DMS53 treated with DMSO at 0.1 percent for 48 hours (cell line): ENCODE data around the gene CCDC92.

Experiments
- DNase-seq: peaks from one replicate; lab custom pipeline; 2025; ENCODE audit not compliant: unreplicated experiment; lab: John Stamatoyannopoulos, UW

The CCDC92 gene, protein sequence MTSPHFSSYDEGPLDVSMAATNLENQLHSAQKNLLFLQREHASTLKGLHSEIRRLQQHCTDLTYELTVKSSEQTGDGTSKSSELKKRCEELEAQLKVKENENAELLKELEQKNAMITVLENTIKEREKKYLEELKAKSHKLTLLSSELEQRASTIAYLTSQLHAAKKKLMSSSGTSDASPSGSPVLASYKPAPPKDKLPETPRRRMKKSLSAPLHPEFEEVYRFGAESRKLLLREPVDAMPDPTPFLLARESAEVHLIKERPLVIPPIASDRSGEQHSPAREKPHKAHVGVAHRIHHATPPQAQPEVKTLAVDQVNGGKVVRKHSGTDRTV

DNA sequence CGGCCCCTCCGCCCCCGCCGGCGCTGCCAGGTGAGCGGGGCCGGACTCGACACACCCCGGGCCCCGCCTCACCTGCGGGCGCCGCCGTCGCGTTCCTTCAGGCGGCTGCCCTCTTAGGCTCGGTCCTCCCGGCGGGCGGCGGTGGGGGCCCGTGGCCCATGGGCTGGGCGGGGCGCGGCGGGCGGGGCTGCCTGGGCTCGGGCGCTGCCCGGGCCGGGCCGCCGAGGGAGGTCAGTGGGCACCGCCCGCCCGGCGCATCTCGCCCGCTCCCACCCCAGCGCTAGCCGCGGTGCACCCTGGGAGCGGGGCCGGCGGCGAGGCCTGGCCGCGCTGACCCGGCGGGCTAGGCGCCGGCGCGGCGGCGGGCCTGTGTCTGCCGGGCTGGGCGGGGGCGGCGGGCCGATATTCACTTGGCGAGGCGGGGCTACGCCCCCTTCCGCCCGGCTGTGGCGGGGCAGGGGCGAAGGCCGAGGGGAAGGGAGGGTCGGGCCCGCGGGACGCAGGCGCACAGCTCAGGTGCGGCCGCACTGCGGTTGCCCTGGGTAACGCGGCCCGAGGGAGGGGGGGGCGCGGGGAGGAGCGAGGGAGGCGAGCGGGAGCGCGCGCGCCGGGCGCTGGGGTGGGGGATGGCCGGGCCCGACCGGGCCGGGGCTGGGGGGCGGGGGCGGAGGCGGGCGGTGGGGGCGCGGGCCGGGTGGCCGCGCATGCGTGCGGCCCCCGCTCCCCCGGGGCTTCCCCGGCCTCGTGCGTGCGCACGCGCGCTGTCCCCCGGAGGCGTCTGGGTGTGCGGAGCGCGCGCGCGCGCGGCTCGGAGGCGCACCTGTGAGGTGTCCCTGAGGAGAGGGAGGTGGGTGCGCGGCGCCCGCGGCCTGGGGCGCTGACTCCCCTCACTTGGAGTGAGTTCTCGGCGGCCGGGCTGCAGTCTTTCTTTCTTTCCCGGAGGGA is at the start of gene CCDC92, which contains the start of gene ZNF664:
CCDC92 (minus strand) TSS at position 375 of the 945 bp plus-strand sequence. CDS start 28,526 bp downstream, outside the sequence.
ZNF664 (plus strand) TSS at position 759 of the 945 bp plus-strand sequence. CDS start 38,930 bp downstream, outside the sequence.
- DNase-seq: peak; percentile 81

DNA sequence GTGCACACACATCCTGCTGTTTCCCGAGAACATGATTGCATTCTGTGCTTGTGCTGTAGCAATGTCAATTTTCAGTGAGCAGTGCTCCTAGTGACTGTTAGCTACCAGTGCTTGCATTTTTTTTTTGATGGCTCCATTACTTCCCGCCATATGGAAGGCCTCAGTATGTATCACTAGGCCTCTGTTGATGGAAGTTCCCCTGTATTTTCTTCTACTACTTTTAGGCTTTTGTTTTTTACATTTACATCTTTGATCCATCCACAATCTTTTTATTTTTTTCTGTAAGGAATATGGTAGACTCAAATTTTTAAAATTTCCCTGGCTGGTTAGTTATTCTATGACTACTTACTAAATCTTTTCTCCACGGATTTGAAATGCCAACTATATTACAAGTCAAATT is 49.5 kb upstream of the CCDC92 start:
- no peak for DNase-seq

DNA sequence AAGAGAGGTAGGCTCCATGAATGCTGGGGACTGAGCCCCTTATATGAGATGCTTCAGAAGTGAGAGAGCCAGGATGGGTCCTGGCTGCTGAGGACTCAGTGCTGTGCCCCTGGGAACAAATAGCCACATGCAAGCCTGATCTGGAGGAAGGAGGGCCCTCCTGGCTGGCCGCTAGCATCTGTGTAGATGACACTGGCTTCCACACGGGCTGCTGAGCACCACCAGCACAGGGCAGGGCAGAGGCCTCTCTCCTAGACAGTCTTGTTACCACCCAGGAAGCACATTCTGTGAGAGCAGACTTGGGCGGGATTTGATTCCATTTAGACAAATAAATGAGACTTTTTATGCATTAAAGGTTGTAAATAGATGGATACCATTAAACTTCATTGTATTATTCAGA is 48.4 kb upstream of the CCDC92 start:
- no peak for DNase-seq

DNA sequence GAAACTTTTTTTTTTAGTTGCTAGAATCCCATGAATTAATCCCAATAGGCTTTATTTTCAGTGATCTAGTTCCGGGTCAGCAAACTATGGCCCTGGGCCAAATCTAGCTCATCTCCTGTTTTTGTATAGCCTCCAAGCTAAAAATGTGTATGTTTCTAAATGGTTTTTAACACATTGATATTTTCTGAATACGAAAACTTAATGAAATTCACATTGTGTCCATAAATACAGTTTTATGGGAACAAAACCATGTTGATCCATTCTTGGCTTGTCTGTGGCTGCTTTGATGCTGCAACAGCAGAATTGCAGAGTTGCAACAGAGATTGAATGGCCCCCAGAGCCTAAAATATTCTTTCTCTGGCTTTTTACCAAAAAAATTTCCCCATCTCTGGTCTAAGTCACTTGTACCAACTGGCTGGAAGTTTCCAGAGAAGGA is 47.9 kb upstream of the CCDC92 start:
- DNase-seq: no peak

DNA sequence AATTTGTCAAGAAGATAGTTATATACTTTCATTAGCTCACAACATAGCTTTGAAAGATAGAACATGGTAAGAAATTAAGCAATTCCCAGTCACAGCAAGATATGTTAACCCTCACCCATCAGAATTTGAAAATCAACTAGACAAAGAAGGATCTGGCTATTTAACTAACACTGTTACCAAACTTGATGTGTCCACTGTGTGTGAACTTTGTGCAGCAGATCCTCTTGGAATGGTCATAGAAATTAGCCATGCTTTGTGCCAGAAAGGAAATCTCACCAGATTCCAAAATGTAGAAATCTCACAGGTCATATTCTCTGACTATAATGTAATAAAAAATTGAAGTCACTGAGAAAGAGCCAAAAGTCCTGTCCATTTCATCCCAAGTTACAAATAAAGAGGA is 46.5 kb upstream of the CCDC92 start:
- no peak for DNase-seq

DNA sequence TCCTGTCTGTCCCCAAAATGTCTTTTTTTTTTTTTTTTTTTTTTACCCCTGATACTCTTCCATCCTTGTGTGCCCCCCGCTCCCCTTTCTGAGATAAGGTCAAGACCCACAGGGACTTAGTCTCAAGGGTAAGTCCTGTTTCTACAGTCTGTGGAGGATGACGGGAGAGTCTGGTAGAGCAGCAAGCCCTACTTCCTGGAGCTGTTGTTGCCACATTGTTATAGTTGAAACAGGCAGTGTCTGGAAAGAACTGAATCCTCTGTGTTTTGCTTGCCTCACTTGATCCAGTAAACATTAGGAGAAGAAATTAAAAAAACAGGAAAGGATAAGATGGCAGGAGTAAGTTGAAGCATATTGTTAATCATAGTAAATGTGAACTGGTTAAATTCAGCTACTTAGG is 45.9 kb upstream of the CCDC92 start:
- DNase-seq: no peak

DNA sequence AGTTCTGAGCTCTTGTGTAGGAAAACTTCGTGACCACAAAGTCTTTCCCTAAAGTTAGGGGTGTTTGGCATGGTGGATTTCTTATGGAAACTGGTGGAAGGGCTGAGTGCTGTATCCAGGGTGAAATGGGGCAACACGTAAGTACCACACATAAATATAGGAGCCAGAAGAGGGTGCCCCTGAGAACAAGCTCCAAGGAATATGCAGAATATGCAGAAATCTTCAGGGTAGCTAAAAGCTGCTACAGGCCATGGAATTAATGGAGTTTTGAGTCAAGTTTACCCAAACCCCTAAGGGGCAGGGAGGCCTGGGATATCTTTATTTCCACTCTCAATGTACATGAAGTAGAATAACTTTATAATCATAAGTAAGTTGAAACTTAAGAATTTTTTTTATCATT is 44.4 kb upstream of the CCDC92 start:
- DNase-seq: no peak

DNA sequence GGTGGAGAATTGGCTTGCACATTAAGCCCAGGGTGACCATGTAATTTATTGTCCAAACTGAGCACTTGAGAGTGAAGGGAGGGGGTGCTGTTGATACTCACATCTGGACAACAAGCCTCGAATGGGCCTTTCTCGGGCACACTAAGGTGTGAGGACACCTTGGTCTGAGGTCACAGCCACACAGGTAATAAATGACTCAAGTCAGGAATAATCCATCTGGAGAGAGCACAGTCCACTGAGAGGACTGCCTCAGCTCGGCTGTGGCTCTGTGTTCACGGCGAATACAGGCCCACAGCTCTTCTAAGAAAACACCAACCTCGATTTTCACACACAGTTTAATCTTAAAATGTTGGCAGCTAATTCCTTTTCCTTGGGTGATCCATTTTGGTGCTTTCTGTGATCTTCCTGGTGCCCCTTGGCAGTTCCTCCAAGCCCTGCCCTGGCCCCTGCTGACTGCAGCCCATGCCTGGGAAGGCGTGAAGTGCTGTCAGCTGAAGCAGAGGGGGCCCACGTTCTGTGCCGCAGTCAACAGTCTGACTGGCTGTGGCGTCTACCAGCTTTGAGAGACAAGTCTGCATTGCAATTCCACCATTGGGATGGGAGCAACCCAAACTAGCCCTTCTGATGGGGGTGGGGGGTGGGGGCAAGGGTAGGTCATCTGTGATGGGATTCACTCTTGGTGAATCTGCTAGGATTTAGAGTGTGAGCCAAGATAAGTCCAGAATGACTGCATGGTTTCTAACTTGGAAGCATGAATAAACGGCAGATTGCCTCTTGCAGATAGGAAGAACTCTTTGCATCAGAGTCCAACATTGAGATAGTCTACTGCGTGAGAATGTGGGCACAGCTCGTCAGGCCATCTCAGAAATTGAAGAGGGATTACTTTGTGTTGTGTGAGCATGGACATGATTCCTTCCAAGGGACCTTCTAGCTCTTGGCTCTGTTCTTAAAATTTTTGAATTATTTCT is 43.1 kb upstream of the CCDC92 start:
- DNase-seq: no peak

DNA sequence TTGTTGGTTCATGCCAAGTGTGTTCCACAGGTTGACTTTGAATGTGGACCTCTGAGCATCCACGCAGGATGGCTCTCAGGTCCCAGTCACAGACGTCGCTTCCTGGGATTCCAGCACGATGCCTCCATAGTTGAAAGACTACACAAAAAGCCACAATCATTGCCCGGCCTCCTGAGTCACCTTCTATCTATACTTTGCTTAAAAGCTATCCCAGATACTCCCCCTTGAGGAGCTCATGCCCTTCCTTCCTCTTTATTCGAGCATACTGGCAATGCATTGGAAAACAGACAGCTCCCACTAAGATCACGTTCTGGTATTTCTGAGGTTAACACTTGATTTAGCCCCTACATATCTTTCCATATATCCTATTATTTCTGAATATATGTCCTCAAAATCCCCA is 40.4 kb upstream of the CCDC92 start:
- DNase-seq: no peak

DNA sequence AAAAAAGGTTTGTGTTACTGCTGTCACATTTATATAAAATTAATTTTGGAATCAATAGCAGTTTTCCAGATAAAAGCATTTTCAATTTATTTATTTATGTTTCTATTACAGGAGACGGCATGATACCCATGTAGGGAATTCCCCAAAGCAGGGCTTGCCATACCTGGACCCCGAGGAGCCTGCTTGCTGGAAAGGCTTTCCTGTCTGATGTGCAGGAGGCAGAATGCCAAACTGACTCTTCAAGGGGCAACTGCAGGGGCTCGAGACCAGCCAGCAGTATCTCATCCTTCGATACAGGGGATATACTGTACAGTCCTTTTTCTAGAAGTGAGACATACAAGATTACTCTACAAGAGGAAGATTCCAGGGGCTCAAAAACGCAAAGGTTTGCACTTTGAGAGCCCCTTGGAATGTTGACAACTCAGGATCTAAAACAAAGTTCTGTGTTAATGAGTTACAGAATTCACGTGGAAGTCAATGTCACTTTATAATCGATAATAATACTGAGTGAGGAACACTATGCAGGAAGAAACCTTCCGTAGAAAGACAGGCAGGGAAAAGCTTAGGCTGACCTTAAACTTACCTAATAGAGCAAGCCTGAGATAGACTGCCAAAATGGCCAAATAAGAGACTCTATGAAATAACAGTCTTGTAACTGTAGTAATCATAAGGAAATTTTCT is 38.9 kb upstream of the CCDC92 start:
- no peak for DNase-seq

DNA sequence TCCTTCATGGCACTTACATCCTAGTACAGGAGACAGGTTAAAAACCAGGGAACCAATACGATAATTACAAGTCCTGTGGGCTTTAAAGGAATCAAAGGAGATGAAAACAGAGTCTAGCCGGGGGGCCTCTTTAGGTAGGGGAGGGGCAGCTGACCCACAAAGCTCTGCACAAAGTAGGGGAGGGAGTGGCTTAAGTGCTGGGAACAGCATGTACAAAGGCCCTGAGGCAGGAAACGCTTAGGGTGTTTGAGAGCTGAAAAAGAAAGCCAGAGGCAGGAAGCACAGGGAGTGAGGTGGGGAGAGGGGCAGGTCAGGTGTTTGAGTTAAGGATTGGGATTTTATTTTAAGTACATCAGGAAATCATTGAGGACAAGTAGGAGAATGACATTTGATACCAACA is 38.1 kb upstream of the CCDC92 start:
- no peak for DNase-seq

DNA sequence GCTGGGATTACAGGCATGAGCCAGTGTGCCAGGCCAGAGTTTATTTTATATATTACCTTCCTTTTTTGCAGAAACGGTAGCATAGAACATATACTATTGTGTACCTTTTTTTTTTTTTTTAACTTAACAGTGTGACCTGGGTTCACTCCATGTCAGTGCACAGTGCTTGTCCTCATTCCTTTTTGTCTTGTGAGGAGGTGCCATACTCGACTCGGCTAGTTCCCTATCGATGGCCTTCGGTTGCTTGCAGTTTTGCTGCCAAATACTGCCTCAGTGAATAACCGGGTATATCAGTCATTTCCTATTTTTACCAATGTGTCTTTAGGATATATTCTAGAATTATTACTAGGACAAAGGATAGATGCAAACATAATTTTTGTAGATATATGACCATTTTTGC is 37.1 kb upstream of the CCDC92 start:
- DNase-seq: no peak

DNA sequence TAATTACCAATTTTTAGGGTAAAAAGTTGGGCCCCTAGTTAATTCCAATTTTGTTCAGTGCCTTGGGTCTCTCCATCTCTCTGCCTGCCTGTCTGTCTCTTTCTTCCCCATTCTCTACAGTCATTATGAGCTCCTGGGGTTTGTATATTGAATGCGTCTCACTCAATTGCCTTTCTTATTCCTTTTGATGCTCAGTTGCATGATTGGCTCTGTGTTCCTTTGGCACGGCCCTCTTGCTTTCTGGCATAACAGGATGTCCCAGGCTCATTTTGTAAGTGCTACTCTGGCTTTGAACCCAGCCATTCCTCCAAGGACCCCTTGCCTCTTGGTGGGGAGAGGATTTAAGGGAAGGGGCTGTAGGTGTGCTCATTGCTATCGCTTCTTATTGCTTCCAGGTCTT is 36.0 kb upstream of the CCDC92 start:
- DNase-seq: no peak

DNA sequence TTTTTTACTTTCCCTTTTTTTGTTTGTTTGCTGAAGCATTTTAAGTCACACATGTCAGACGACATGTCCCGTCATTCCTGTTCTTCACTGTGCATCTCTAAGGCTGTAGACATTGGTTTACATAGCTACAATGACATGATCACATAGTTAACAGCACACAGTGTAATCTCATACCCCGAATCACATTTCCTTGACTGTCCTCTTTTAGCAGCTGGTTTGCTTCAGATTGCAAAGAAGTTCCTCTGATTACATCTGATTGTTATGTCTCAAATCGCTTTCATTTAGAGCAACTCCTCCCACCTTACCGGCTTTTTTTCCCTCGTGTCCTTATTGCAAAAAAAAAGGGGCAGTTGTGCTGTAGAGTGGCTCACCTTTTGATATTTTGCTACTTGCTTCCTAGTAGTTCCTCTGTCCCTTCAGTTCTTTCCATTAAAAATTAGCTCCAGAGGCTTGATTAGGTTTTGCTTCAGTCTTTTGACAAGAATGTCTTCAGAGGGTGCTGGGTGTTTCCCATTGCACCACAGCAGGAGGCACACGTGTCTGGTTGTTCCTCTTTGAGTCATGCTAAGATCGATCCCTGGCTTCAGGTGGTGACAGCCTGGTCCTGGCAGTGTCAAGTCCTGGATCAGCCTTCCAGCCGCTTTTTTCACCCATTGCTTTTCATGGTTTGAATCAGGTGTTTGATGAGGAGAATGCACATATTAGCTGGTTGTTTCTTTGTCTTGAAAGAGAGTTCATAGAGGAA is 35.4 kb upstream of the CCDC92 start:
- no peak for DNase-seq

DNA sequence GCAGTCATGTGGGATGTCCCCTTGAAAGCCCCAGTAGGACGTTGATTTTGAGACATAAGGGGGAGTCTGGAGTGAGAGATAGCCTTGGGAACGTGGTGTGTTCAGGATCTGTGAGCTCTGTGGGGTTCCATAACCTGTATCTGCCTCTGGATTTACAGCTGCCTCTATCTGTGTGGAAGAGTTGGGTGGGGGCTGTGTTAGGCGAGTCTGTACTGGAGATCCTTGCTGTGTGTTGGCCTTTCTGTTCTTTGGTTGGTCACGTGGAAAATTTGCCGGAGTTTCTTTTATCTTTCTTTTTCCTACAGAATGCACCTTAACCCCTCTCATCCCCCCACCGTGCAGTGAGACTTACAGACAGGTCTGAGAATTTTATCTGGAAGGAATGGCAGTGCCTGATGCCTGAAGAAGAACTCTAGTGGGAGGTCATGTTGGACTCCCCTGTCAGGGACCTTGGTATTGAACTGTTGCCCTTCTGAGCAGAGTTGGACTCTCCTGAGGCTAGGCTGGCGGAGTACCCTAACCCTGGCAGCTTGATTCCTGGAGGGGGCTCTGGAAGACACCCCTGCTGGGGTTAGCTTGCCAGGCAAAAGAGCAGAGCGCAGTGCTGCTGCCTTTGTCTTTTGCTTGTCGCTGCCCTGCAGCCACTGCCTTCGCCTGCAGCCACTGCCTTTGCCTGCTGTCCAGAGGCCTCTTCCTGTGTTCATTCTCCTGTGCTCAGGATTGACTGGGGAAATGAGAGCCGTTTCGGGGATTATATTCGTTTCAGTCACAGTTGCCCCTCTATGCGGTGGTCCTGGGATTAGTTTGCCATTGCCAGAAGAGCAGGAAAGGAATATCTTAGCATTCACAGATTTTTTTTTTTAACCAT is 34.4 kb upstream of the CCDC92 start:
- DNase-seq: no peak

DNA sequence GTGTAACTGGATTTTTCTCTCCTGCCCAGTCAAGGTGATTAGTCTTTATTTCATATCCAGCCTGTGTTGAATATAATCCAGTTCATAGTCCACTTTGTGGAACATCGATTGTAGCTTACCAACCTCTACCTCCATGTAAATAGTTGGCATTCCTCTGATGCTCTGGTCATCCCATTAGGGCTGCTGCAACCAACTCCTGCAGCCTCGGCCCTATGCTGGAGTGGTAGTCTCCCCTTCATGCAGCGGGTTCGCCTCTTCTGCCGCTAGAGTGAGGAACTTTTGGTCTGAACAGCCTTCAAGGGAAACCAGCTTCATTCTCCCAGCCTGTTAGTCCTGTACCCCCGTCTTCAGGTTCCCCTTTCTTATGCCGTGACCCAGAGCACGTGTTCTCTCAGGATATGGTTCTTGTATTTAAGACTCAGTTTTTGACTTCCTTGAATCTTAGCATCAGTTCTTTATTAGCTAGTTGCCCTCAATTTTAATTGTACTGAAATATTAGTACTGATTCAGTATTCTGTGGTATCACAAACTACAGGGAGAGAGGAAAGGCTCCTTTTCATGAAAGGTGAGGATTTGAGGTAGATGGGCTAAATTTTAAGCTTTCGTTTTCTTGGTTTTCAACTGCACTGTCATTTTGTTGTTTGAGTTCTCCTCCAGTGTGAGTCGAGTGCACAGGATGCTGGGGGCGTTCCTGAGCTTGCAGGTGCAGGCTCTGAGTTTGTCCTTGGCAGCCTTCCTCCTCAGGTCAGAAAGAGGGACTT is 33.6 kb upstream of the CCDC92 start:
- no peak for DNase-seq

DNA sequence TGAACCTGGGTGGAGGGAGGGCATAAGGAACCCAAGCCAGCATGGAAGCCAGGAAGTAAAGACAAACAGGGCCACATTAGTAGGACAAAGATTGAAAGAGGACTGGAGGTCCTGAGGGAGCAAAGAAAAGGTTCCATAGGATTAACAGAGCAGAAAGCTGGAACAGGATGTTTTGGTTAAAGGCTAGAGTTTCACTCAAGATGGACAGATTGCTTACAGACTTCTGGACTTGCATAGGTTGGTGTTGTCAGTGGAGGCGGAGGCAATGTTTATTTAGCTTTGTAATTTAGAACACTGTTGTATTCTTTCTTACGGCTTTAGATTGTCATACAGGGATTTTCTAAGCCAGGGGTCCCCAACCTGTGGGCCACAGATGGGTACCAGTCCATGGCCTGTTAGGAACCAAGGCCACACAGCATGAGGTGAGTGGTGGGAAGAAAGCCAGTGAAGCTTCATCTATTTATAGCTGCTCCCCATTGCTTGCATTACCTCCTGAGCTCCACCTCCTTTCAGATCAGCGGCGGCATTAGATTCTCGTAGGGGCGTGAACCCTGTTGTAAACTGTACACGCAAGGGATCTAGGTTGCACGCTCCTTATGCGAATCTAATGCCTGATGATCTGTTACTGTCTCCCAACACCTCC is 31.7 kb upstream of the CCDC92 start:
- DNase-seq: no peak
